K562 (cell line): ENCODE results near the gene C1orf105. TPM values are rescaled to one million over a fixed set of nuclear protein-coding genes. Genes with fewer than 3 reads are reported as not detected.

Experiments
- CCNT2 ChIP-seq: IDR thresholded peaks from 2 replicates; pipeline ENCODE4 v1.6.1; 2011; ENCODE audit warnings: borderline replicate concordance, low read depth, mild to moderate bottlenecking, moderate library complexity, mixed read lengths, low read length; ENCODE audit not compliant: insufficient read length; ENCODE audit errors: extremely low read depth
- DACH1 ChIP-seq: fragments of 450-650 bp; IDR thresholded peaks from 2 replicates; pipeline ENCODE4 v1.6.1; 2018; ENCODE audit not compliant: partially characterized antibody
- FUS ChIP-seq: fragments of 200-400 bp; formaldehyde crosslinking; optimal IDR thresholded peaks from 2 replicates; pipeline ENCODE3; 2017; ENCODE audit warnings: low read depth, low read length
- MED1 ChIP-seq: sonication (generic); formaldehyde crosslinking; IDR thresholded peaks from 2 replicates; pipeline ENCODE4 v1.8.1; 2023; ENCODE audit warnings: missing genetic modification reagents, borderline replicate concordance
- RAD51 ChIP-seq: fragments of 450-650 bp; IDR thresholded peaks from 2 replicates; pipeline ENCODE4 v1.7.1; 2016; ENCODE audit warnings: low read depth, mild to moderate bottlenecking, borderline replicate concordance
- REST ChIP-seq, 2 experiments: fragments of 450-650 bp; formaldehyde crosslinking in 1 of 2; IDR thresholded peaks; 2 replicates each; pipeline versions ENCODE4 v1.4.0 to v1.6.1; 2014 to 2020; ENCODE audit warnings: mild to moderate bottlenecking in 2 of 2, borderline replicate concordance in 1 of 2, low read depth in 1 of 2
- TAF7 ChIP-seq: fragments of 450-650 bp; IDR thresholded peaks from 2 replicates; pipeline ENCODE4 v1.6.1; 2016; ENCODE audit warnings: missing genetic modification characterization, missing compliant biosample characterization
- TSHZ1 ChIP-seq: fragments of 250-450 bp; sonication (Bioruptor Pico); IDR thresholded peaks from 2 replicates; pipeline ENCODE4 v1.4.0; 2020; ENCODE audit warnings: mild to moderate bottlenecking, moderate library complexity
- ZBTB17 ChIP-seq: fragments of 450-650 bp; formaldehyde crosslinking; IDR thresholded peaks from 2 replicates; pipeline ENCODE4 v1.4.0; 2020; ENCODE audit warnings: mild to moderate bottlenecking
- ZHX1 ChIP-seq: fragments of 150-350 bp; conservative IDR thresholded peaks from 2 replicates; pipeline ENCODE4 v1.6.1; 2014; ENCODE audit warnings: low read length
- ZNF24 ChIP-seq: fragments of 450-650 bp; IDR thresholded peaks from 2 replicates; pipeline ENCODE4 v1.6.1; 2016
- ZNF280B ChIP-seq: fragments of 250-450 bp; sonication (Bioruptor Pico); IDR thresholded peaks from 2 replicates; pipeline ENCODE4 v1.5.1; 2021; ENCODE audit warnings: mild to moderate bottlenecking
- polyA plus RNA-seq, 8 experiments: library from polyadenylated mRNA; depleted of rRNA in 4 of 8; stranded (reverse) in 5 of 8; unstranded in 3 of 8; fragments of >200 nt; fragmentation: Nextera tagmentation in 2 of 8; fragmentation: Illumina TruSeq in 1 of 8; extraction: Ambion mirVana in 2 of 8; extraction: Trizol in 1 of 8; gene quantifications; 2 replicates each; pipeline versions ENCODE4 v1.2.1 to v1.2.3, GENCODE V29; 2011 to 2014; ENCODE audit warnings: inconsistent platforms in 1 of 8, missing spikeins in 1 of 8
- total RNA-seq, 7 experiments: library from RNA; depleted of rRNA in 6 of 7; stranded (reverse); fragments of >200 nt in 6 of 7; fragmentation: Illumina TruSeq in 2 of 7; extraction: Trizol in 2 of 7; gene quantifications; 2 replicates each; pipeline versions ENCODE4 v1.2.1 to v1.2.3, GENCODE V29; 2011 to 2021; ENCODE audit warnings: low replicate concordance in 1 of 7

The C1orf105 gene
- total and polyA plus RNA-seq, 9 of the 15 experiments (the other 6 are each of a cell fraction or from before 2014, with no cell fraction given) = 0.08 TPM; not detected in 8

GRCh38 chr1:172456344-172456769 is 35.9 kb downstream of the C1orf105 start (continued):
- TF ChIP-seq RAD51 = no peak
- TF ChIP-seq REST (IDR thresholded peaks at IDR 0.05; ENCODE audit: borderline replicate concordance) = no peak
- no peak for TF ChIP-seq REST (CRISPR knock-in tag; IDR thresholded peaks at IDR 0.05; ENCODE audit: low read depth)
- no peak for TF ChIP-seq FUS
- no peak for TF ChIP-seq ZNF24
- no peak for TF ChIP-seq ZNF280B (CRISPR knock-in tag)
- TF ChIP-seq DACH1 = no peak
- TF ChIP-seq MED1 (CRISPR knock-in tag) = no peak
- TF ChIP-seq ZHX1 = no peak
- TF ChIP-seq ZBTB17 (CRISPR knock-in tag) = peak; percentile 85; the same call in 1 of the 2 replicates
- TF ChIP-seq CCNT2 = peak; percentile 36
- no peak for TF ChIP-seq TAF7 (tag)
- no peak for TF ChIP-seq TSHZ1 (CRISPR knock-in tag)
